GM12891 (cell line): Measurements from ENCODE around the gene CCDC171.

Experiments used
- POLR2A ChIP-seq: IDR thresholded peaks from 2 replicates; pipeline ENCODE4 v1.6.1; 2011; ENCODE audit warnings: low read depth, low read length, control low read depth
- SPI1 ChIP-seq: IDR thresholded peaks from 2 replicates; pipeline ENCODE4 v1.6.1; 2011; ENCODE audit warnings: low read depth, low read length, control low read depth
- TAF1 ChIP-seq: IDR thresholded peaks from 2 replicates; pipeline ENCODE4 v1.6.1; 2011; ENCODE audit warnings: low read depth, low read length, control low read depth

DNA sequence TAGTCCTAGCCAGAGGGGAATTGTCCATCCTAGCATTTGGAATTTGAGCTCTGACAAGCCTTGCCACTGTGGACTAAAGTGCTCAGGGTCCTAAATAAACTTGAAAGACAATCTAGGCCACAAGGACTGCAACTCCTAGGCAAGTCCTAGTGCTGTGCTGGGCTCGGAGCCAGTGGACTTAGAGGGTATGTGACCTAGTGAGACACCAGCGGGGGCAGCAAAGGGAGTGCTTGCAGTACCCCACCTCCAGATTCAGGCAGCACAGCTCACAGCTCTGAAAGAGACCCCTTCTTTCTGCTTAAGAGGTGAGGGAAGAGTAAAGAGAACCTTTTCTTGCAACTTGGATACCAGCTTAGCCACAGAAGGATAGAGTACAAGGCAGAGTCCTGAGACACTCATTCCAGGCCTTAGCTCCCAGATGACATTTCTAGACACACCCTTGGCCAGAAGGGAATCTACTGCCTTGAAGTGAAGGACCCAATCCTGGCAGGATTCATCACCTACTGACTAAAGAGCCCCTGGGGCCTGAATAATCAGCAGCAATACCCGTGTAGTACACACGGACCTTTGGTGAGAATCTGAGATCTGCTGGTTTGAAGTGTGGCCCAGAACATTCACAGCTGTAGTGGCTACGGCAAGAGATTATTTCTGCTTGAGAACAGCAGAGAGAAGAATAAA lies 164.6 kb downstream of the CCDC171 start:
- no peak for TF ChIP-seq POLR2A
- no peak for TF ChIP-seq TAF1
- TF ChIP-seq SPI1: no peak
